ENCODE data around the gene DDX1.

DNA sequence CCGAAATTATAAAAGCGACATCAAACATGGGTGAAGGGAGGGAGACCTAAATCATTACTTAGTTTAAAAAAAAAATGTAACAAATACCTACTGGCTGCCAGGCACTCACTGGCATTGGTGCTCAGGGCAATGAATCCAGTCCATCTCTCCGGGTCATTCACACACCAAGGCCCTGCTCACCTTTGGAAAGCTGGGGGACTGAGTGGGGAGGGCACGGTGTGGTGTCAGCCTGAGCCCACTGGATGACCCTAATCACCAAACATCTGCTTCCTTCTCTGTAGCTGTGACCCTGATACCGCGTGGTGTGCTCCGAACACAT is 336 bp upstream of the DDX1 start:
- TF ChIP-seq, protein P1, sequence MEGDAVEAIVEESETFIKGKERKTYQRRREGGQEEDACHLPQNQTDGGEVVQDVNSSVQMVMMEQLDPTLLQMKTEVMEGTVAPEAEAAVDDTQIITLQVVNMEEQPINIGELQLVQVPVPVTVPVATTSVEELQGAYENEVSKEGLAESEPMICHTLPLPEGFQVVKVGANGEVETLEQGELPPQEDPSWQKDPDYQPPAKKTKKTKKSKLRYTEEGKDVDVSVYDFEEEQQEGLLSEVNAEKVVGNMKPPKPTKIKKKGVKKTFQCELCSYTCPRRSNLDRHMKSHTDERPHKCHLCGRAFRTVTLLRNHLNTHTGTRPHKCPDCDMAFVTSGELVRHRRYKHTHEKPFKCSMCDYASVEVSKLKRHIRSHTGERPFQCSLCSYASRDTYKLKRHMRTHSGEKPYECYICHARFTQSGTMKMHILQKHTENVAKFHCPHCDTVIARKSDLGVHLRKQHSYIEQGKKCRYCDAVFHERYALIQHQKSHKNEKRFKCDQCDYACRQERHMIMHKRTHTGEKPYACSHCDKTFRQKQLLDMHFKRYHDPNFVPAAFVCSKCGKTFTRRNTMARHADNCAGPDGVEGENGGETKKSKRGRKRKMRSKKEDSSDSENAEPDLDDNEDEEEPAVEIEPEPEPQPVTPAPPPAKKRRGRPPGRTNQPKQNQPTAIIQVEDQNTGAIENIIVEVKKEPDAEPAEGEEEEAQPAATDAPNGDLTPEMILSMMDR (optimal IDR thresholded peaks at IDR 0.05 in 1 of 3, IDR thresholded peaks at IDR 0.05 in 1 of 3, conservative IDR thresholded peaks at IDR 0.05 in 1 of 3; ENCODE audit: extremely low read depth in 1 of 3, insufficient read depth in 2 of 3, low read length in 3 of 3): no peak
- TF ChIP-seq EZH2 (IDR thresholded peaks at IDR 0.05; ENCODE audit: low read length): no peak

Data from keratinocyte (primary cell).